ENCODE measurements around the gene CPSF3.

DNA sequence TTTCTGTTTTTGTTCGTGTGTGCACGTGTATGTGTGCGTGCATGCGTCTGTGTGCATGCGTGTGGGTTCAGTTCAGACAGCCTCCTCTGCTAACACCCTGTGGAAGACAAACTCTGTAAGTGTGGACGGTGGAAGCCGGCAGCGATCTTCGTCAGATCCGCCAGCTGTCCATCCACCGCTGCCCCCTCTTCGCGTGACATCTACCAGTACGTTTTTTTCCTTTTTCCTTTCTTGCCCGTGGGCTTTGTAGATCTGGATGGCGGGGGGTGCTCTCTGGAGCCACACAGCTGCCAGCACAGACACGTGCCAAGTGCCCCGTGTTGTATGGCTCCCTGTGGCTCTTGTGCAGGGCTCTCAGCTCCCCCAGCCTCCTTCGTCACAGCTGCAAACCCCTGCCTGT, 32.5 kb upstream of the CPSF3 start:
- TF ChIP-seq RAD21 (IDR thresholded peaks at IDR 0.05; ENCODE audit: low read length) (no peak), FOS (IDR thresholded peaks at IDR 0.05; ENCODE audit: low read depth, low read length) (no peak), POLR2A (IDR thresholded peaks at IDR 0.05; ENCODE audit: low read depth, low read length) (no peak), SMC3 (IDR thresholded peaks at IDR 0.05; ENCODE audit: low read depth, low read length) (no peak), CEBPB (IDR thresholded peaks at IDR 0.05; ENCODE audit: low read depth, low read length) (no peak), RCOR1 (IDR thresholded peaks at IDR 0.05; ENCODE audit: insufficient replicate concordance, low read length) (no peak), NFE2L2 (IDR thresholded peaks at IDR 0.05; ENCODE audit: low read depth, low read length) (no peak), RFX5 (IDR thresholded peaks at IDR 0.05; ENCODE audit: low read depth, low read length) (no peak), CHD1 (IDR thresholded peaks at IDR 0.05; ENCODE audit: low read depth, low read length) (no peak), MAZ (IDR thresholded peaks at IDR 0.05; ENCODE audit: borderline replicate concordance, low read depth, low read length) (no peak)
- TF ChIP-seq, protein P1, sequence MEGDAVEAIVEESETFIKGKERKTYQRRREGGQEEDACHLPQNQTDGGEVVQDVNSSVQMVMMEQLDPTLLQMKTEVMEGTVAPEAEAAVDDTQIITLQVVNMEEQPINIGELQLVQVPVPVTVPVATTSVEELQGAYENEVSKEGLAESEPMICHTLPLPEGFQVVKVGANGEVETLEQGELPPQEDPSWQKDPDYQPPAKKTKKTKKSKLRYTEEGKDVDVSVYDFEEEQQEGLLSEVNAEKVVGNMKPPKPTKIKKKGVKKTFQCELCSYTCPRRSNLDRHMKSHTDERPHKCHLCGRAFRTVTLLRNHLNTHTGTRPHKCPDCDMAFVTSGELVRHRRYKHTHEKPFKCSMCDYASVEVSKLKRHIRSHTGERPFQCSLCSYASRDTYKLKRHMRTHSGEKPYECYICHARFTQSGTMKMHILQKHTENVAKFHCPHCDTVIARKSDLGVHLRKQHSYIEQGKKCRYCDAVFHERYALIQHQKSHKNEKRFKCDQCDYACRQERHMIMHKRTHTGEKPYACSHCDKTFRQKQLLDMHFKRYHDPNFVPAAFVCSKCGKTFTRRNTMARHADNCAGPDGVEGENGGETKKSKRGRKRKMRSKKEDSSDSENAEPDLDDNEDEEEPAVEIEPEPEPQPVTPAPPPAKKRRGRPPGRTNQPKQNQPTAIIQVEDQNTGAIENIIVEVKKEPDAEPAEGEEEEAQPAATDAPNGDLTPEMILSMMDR (conservative IDR thresholded peaks at IDR 0.05; ENCODE audit: low read depth, low read length), result no peak
- TF ChIP-seq, protein P2, sequence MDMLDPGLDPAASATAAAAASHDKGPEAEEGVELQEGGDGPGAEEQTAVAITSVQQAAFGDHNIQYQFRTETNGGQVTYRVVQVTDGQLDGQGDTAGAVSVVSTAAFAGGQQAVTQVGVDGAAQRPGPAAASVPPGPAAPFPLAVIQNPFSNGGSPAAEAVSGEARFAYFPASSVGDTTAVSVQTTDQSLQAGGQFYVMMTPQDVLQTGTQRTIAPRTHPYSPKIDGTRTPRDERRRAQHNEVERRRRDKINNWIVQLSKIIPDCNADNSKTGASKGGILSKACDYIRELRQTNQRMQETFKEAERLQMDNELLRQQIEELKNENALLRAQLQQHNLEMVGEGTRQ (IDR thresholded peaks at IDR 0.05; ENCODE audit: low read depth, low read length), result no peak

Measured in IMR-90 (cell line).